Activated CD8-positive, alpha-beta memory T cell treated with anti-CD3 and anti-CD28 coated beads, Interleukin-2, amount 50 U/mL, for 1 hour (primary cell): Measurements from ENCODE around the gene LDLRAD4.

Experiments used
- DNase-seq: peaks from one replicate; pipeline ENCODE4 v3.0.0-alpha.2; 2020; ENCODE audit errors: extremely low read depth

Gene LDLRAD4

GRCh38 chr18:13218368-13218991 is at the start of gene LDLRAD4:
LDLRAD4 (plus strand) TSS chr18:13218760.
- DNase-seq: peak; percentile 34

DNA sequence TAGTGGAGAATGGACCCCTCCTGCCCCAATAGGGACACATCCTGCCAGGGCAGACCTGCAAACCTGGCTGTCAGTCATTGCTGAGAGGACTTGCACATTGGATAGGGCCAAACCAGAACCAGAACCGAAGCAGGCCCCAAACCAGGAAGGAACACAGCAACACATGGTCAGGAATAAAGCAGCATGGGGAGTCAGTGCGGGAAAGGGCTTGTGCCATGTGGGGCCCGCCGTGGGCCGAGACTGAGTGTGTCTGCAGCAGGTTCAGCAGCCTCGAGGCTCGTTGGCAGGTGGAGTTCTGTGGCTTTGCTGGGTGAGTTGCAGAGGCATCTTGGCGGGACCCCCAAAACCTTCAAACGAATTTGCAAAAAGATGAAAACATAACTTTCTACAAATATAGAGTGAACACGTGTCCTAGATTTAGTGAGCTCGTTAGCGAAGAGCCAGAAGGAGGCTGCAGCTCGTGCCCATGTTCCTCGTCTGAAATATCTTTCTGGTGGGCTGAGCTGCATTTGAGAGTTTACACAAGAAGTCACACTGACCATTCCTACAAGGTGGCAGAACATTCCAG is 44.9 kb upstream of the LDLRAD4 start:
- no peak for DNase-seq

- no peak for DNase-seq
These were observed 43.3 kb upstream of the LDLRAD4 start for GRCh38 chr18:13175266-13175665.

- no peak for DNase-seq
These were observed 42.8 kb upstream of the LDLRAD4 start for GRCh38 chr18:13175754-13176210.

DNA sequence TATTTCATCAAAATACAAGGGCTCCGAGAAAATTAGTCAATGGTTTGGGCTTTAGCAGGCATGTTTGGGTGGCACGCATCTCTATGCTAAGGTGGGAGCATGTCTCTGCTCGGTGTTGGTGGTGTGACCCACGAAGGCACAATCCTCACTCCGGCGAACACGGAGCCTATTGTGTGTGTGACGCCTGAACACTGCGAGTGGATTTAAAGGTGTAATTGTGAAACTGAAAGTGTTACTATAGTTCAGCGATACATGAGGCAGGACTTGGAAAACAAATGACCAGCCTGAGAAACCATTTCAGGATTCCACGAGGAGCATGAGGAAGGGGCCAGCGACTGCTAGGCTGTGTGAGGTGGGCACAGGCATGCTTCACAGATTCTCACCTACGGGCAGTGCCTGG is 41.7 kb upstream of the LDLRAD4 start:
- DNase-seq: no peak

DNA sequence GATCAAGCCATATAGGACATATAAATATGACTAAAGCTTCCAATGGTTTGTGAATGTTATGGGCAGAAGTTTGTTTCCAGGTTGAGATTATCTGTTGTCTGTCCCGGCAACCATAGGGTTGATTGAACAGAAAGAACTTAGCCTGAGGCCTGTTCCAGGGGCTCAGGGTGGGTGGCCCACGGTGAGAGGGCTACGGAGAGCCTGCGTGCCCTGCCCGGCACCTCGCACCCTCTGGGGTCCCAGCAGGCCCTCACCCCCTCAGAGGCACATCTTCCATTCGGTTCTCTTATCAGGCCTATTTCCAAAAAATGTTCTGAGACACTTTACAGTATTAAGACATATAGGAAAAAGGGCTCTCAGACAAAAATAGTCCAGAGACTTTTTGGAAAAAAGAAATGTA is 40.4 kb upstream of the LDLRAD4 start:
- DNase-seq: no peak

DNA sequence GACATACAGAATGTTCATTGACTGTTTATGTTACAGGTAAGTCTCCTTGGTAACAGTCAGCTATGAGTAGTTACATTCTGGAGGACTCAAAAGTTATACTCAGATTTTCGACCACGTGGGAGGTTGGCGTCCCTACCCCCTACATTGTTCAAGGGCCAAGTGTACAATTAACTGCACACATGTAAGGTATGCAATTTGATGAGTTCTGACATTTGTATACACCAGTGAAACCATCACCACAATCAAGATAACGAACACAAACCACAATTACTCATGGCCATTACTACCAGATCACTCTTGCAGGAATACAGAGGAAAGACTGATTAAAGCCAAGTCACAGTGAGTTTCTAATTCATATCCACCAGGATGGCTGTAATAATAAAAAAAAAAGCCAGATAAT is 39.6 kb upstream of the LDLRAD4 start:
- no peak for DNase-seq

DNA sequence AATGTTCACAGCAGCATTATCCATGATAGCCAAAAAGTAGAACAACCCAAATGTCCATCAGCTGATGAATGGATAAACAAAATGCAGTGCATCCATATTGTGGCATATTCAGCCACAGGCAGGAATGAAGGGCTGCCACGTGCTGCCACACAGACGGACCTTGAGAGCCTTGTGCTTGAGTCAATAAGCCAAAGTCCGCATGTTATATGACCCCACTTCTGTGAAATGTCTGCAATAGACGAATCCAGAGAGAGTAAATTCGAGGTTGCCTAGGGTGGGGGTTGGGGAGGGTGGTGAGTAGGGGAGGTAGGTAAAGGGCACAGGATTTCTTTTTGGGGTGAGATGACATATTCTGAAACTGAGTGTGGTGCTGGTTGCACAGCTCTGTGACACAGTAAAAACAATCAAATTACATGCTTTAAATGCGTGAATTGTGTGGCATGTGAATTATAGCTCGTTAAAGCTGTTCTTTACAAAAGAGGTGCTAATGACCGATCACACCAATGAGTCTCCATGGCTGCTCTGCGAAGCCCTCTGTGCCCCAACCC is 38.9 kb upstream of the LDLRAD4 start:
- no peak for DNase-seq

GRCh38 chr18:13180614-13181375 is 37.8 kb upstream of the LDLRAD4 start:
- DNase-seq: no peak

GRCh38 chr18:13181765-13182164 is 36.8 kb upstream of the LDLRAD4 start:
- no peak for DNase-seq

- DNase-seq: no peak
These were observed 35.2 kb upstream of the LDLRAD4 start for GRCh38 chr18:13183359-13183758.

DNA sequence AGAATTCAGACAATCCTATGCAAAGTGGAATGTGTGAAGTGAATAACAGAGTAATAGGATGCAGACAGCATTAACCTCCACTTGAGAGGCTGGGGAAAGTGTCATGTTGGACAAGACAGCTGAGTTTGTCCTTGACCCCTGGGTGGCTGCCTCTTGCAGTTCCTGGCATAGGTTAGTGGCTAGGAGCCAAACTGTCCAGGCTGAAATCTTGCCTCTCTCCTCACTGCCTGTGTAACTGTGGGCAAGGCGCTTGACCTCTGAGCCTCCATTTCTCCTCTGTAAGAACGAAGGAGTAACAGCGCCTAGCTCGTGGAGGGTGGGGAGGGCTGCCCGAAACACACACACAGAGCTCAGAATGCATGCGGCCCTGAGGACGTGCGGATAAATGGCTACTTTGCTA is 34.8 kb upstream of the LDLRAD4 start:
- no peak for DNase-seq

- no peak for DNase-seq
These were observed 34.2 kb upstream of the LDLRAD4 start for GRCh38 chr18:13184396-13184795.

DNA sequence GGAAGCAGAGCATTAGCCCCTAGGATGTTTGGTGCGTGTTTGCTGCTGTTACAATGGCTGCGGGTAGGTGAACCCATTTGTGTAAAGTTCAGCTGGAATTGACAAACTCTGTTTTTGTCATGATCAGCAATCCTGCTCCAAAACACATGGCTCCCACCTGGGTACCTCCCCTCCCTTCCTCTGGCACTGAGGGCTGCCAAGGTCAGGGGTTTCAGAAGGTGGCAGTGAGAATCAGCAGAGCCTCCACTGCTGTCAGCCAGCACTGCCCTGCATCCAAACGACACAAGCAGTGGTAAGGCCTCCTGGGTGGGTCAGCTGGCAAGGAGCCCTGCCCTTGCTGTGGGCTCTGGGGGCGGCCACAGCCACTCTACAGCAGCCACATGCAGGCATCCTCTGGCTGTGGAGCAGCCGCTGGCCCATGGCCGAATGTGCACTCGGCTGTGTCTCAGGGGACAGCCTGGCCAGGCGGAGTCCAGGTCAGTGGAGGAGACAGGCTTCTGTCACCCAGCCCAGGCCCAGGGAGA is 32.8 kb upstream of the LDLRAD4 start:
- DNase-seq: no peak

GRCh38 chr18:13186687-13187086 is 31.9 kb upstream of the LDLRAD4 start:
- DNase-seq: no peak

DNA sequence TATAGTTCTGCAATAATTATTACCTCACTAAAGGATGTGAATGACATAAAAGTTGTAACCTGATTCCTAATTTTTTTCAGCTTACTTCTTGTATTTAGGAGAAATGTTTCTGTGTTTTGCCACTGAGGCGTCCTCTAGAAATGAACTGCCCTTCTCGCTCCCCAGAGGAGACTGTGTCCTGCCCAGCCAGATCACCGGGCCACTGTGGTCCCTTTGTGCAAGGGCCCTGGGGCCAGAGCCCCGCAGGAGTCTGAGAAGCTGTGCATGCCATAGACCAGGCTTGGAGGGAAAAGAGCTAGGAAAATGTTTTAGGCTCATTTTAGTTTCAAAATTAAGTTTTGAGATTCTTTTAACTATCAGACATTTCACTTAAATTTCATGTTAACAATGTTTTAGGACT is 31.1 kb upstream of the LDLRAD4 start:
- no peak for DNase-seq

GRCh38 chr18:13191031-13191430 is 27.5 kb upstream of the LDLRAD4 start:
- no peak for DNase-seq

GRCh38 chr18:13191779-13192178 is 26.8 kb upstream of the LDLRAD4 start:
- no peak for DNase-seq

DNA sequence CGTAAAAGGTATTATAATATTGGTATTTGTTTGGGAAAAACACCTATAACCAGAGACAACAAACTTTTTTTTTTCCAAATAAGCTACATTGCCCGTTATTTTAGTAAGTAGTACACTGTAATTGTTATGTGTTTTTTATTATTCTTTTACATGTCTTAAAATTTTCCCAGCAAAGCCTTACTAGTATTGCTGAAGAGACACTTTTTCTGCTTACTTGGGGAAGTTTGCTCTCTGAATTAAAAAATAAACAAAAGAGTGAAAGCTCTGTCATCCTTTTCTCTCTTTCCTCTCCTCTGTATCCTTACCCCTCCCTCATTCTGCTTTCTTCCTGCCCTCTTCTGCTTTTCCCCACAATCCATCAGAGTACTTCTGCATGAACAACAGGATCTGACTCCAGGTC is 25.6 kb upstream of the LDLRAD4 start:
- DNase-seq: no peak

DNA sequence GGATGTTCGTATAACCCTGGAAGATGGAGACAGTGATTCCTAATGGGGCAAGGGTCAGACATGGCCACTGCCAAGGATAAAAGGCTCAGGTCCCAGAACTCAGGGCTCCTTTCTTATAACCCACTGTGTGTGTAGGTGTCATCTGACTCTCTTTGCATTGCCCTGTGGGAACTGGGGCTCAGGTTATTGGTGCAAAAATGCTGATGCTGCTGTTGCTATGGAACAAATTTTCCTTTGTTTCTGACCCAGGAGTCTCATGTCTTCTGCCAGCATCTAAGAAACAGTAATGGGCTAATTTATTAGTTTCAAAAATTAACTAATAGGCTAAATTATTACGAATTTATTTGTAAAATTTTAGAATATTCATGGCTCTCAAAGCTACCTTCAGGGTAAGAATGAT is 24.3 kb upstream of the LDLRAD4 start:
- DNase-seq: no peak

GRCh38 chr18:13198701-13199100 is 19.9 kb upstream of the LDLRAD4 start:
- no peak for DNase-seq

- DNase-seq: no peak
These were observed 19.4 kb upstream of the LDLRAD4 start for GRCh38 chr18:13199169-13199568.

DNA sequence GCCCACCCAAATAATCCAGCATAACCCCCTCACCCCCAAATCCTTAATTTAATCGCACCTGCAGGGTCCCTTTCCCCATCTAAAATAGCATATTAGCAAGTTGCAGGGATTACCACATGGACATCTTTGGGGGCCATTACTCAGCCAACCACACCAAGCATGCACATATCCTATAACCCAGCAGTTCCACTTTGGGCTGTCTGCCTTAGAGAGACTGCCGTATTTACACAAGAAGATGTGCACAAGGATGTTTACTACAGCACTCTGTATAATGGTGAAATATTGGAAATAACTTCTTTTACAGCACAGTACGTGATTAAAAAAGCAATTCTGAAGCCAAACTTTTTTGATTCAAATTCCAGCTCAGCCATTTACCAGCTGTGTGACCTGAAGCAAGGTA is 17.3 kb upstream of the LDLRAD4 start:
- DNase-seq: no peak
